ENCODE results near the gene LILRB1.
A peak's percentile ranks its signal among the peaks of the same experiment; 100 is the strongest.
"Not testable (repeated sequence)": the region's sequence is repeated elsewhere in the genome, so short reads cannot be mapped to it uniquely, and the experiment has no call there.

The LILRB1 gene

DNA sequence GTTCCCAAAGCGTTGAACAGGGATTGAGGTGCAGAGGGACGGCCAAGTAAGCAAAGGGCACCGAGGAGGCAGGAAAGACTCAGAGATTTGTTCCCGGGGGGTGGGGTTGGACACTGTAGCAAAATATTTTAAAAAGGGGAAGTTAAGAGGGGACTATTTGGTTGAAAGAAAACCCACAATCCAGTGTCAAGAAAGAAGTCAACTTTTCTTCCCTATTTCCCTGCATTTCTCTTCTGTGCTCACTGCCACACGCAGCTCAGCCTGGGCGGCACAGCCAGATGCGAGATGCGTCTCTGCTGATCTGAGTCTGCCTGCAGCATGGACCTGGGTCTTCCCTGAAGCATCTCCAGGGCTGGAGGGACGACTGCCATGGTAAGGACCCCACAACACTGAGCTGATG, at the start of gene LILRB1:
LILRB1 (plus strand) TSS at position 223 of the 400 bp plus-strand sequence. CDS start 590 bp downstream, outside the sequence.
- not testable (repeated sequence) for DNase-seq (ENCODE audit: low spot score)

DNA sequence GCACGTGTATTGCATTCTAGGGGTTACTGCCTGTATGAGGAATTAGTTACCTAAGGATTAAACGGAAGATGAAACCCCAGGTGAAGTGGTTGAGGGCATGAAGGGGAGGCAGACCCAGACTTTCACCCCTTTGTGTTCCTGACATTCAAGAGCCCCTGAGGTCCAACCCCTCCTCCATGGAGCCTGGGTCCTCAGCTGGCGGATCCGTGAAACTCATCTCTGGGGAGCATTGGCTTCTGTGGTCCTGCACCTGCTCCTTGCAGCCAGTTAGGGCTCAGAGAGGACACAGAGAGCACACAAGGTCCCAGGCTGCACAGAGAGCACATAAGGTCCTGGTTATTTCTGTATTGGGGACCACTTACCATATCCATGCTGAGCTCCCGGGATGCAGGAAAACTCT, 43.9 kb upstream of the LILRB1 start:
- no peak for DNase-seq (ENCODE audit: low spot score)

DNA sequence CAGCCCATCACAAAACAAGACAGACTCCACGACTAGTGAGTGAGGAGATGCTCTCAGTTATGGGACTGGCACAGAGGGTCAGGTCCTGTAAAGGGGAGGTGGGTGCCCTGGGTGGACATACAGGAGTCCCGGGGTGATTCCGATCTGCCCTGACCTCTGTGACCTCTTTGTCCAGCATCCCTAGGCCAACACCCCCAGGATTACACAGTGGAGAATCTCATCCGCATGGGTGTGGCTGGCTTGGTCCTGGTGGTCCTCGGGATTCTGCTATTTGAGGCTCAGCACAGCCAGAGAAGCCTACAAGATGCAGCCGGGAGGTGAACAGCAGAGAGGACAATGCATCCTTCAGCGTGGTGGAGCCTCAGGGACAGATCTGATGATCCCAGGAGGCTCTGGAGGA, 43.3 kb upstream of the LILRB1 start:
- DNase-seq (ENCODE audit: low spot score), result no peak

DNA sequence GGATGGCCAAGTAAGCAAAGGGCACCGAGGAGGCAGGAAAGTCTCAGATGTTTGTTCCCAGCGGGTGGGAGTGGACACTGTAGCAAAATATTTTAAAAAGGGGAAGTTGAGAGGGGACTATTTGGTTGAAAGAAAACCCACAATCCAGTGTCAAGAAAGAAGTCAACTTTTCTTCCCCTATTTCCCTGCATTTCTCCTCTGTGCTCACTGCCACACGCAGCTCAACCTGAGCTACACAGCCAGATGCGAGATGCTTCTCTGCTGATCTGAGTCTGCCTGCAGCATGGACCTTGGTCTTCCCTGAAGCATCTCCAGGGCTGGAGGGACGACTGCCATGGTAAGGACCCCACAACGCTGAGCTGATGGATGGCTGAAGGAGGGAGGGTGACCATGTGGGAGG, 36.8 kb upstream of the LILRB1 start, which contains the start of gene LILRA1:
LILRA1 (plus strand) TSS at position 188 of the 400 bp plus-strand sequence. CDS start 613 bp downstream, outside the sequence.
- not testable (repeated sequence) for DNase-seq (ENCODE audit: low spot score)

DNA sequence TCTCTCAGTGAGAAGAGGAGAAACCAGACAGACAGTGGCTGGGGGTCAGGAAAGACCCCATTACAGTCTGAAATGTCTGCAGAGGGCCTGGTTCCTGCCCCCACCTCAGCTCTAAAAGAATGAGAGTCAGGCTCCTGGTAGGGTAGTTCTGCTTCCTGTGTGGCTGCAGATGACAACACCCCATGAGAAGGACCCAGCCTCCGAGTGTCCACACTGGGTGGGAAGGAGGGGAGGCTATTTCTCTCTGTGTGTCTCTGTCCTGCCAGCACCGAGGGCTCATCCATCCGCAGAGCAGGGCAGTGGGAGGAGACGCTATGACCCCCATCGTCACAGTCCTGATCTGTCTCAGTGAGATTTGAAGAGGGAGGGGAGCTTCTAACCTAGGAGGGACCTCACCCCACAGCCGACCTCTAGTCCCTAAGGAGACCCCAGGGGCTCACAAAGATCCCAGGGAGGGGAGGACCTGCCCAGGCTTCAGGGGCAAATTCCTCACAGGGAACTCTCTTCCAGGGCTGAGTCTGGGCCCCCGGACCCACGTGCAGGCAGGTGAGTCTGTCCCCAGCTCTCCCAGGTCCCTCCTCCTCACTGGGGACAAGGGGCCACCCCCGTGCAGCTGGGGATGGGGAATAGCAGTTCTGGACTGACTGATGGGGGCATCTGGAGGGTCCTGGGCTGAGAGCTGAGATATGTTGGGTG, 36.2 kb upstream of the LILRB1 start:
- DNase-seq (ENCODE audit: low spot score), result not testable (repeated sequence)

DNA sequence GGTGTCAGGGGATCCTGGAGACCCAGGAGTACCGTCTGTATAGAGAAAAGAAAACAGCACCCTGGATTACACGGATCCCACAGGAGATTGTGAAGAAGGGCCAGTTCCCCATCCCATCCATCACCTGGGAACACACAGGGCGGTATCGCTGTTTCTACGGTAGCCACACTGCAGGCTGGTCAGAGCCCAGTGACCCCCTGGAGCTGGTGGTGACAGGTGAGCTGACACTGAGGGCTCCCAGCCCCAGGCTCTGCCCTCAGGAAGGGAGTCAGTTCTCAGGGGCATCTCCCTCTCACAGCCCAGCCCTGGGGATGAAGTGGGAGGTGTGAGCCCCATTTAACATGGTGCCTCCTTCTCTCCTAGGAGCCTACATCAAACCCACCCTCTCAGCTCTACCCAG, 35.5 kb upstream of the LILRB1 start:
- no peak for DNase-seq (ENCODE audit: low spot score)

DNA sequence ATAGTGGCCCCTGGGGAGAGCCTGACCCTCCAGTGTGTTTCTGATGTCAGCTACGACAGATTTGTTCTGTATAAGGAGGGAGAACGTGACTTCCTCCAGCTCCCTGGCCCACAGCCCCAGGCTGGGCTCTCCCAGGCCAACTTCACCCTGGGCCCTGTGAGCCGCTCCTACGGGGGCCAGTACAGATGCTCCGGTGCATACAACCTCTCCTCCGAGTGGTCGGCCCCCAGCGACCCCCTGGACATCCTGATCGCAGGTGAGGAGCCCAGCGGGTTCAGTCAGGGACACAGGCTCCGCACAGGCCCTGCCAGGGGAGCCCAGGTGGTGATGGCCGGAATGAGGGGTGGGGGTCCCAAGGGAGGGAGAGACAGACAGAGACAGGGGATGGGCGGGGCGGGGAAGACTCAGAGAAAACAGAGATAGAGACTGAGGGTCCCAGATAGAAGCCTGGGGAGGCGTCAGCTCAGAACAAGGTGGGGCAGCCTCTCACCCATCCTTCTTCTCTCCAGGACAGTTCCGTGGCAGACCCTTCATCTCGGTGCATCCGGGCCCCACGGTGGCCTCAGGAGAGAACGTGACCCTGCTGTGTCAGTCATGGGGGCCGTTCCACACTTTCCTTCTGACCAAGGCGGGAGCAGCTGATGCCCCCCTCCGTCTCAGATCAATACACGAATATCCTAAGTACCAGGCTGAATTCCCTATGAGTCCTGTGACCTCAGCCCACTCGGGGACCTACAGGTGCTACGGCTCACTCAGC, 34.4 kb upstream of the LILRB1 start:
- DNase-seq (ENCODE audit: low spot score), result not testable (repeated sequence)

DNA sequence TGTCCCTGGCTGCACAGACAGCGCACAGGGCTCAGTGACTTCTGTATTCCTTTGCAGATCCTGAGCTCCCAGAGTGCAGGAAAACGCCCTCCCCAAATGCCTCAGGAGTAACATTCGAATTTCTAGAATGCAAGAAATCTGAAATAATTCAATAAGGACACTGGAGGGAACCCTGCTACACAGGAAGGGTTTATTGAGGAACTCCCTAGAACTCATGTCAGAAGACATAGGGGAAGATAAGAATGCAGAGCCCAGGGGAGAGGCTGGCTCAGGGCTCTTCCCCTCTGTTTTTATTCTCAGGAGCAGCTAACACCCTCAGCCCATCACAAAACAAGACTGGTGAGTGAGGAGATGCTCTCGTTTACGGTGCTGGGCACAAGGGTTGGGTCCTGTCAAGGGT, 30.1 kb upstream of the LILRB1 start:
- DNase-seq (ENCODE audit: low spot score), result no peak

DNA sequence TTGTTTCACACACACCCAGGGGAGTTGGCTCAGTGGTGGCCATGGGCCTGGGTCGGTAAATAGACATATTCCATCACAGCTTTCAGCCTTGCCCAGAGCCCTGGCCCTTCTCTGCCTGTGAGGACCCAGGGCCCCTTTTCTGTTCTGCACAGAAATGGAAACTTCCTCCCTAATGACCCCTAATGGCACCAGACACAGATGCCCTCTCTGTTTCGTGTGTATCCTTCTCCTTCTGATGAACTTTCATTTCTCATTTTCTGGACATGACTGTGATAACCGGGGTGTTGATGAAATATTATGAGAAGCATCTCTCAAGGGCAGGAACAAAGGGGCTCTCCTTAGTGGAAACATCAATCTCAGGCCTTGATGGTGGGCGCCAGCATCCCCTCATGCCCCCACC, 24.1 kb upstream of the LILRB1 start:
- DNase-seq (ENCODE audit: low spot score), result peak; percentile 31

DNA sequence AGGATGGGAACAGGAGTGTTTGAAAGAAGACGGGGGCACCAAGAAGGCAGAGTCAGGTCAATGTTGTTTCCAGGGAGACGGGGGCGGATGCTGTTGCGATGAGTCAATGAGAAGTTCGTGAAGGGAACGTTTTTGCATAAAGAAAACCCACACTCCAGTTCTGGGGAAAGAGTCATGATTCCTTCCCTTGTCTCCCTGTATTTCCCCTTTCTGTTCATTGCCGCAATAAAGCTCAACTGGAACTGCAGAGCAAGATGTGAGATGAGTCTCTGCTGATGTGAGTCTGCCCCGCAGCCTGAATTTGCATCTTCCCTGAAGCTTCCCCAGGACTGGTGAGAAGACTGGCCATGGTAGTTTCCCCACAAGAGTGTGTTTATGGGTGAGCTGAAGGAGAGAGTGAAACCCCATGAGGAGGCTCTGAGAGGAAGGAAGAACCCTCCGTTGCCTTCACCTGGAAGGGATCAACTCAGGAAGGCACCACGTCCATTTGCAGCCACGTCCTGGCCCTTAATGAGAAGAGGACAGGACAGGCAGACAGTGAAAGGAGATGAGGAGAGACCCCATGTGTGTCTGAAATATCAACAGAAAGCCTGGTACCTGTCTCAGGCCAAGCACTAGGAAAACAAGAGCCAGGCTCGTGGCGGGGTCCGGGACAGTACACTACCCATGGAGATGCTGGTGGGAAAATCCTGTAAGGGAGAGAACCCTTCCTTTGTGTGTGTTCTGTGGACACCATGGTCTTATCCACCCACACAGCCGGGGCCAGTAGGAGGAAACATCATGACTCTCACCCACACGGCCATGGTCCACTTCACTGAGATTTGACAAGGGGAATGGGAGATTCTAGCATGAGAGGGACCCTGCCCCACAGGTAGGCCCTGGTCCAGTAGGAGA, 23.1 kb upstream of the LILRB1 start:
- no peak for DNase-seq (ENCODE audit: low spot score)

DNA sequence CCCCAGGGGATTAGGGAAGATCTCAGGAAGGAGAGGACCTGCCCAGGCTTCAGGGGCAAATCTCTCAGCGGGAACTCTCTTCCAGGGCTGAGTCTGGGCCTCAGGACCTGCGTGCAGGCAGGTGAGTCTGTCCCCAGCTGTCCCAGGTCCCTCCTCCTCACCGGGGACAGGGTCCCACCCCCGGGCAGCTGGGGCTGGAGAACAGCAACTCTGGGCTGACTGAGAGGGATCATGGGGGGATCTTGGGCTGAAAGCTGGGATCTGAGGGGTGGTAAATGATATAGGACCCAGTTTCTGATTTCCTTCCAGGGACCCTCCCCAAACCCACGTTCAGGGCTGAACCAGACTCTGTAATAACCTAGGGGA, 22.5 kb upstream of the LILRB1 start:
- DNase-seq (ENCODE audit: low spot score), result no peak

DNA sequence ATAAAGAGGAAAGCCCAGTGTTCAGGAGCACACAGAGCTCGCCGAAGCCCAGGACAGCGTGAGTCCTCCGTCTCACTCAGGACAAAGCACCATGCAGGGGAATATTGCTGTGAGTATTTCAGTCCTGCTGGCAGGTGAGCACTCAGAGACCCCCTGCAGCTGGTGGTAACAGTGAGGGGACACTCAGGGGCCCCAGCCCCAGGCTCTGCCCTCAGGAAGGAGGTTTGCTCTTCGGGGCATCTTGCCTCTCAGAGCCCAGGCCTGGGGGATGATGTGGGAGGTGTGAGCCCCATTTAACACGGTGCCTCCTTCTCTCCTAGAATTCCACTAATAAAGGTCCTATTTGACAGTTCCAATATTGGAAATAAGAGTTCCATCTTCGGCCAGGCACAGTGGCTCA, 22.1 kb upstream of the LILRB1 start:
- DNase-seq (ENCODE audit: low spot score), result no peak

DNA sequence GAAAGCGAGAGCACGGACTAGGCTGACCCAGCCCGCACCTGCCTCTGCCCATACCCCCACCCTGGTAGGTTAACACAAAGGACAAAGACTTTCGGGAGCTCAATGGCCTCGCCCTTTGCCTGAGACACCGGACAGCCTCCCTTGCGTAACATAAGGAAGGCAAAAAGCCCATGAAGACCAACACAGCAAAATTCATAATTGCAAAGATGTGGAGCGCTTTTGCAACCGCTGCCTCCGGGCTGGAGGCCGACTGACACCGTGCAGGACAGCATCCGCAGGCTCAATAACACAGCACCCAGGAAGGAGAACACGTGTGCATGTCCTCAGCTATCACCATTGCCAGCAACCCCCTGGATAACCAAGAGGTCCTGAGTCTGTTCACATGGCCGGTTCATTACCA, 21.5 kb upstream of the LILRB1 start:
- no peak for DNase-seq (ENCODE audit: low spot score)

DNA sequence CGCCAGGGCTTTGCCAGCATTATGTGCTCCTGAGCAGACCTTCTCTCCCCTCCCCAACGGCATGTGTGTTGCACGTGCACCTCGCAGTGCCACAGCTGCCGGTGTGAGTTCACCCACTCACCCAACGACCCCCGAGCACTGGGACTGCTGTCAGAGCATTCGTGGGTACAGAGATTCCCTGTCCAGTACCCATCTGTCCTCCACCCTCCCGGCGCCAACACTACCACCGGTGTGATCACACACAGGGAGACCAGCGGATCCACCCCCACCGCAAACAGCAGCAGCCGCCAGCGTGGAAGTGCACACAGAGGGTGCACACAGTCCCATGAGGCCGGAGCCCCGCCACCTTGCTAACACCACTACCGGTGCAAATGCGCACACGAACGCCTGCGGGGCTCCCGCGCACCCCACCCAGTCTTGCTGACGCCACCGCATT, 20.9 kb upstream of the LILRB1 start:
- no peak for DNase-seq (ENCODE audit: low spot score)

DNA sequence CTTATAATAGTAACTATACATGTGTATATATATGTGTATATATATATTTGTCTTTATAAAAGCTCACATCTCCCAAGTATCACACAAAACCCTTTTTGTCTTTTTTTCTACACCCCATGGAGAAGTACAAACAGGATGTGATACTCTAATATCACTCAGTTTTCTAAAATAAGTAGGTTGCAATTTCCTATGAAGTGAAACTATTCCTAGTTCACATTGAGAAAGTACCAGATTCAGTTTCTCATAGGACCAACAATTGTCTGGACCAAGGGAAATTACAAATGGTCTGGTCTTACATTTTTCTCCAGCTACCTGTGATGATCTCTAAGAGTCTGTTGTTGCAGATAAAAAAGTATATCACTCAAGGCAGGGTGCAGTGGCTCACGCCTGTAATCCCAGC, 17.9 kb upstream of the LILRB1 start:
- DNase-seq (ENCODE audit: low spot score), result no peak

DNA sequence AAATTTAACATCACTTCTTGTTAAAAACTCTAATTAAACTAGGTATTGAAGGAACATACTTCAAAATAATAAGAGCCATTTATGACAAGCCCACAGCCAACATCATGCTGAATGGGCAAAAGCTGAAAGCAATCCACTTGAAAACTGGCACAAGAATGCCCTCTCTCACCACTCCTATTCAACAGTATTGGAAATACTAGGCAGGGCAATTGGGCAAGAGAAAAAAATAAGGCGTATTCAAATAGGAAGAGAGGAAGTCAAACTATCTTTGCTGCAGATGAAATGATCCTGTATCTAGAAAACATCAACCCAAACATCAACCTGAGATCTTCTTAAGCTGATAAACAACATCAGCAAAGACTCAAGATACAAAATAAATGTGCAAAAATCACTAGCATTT, 15.6 kb upstream of the LILRB1 start:
- DNase-seq (ENCODE audit: low spot score), result no peak

DNA sequence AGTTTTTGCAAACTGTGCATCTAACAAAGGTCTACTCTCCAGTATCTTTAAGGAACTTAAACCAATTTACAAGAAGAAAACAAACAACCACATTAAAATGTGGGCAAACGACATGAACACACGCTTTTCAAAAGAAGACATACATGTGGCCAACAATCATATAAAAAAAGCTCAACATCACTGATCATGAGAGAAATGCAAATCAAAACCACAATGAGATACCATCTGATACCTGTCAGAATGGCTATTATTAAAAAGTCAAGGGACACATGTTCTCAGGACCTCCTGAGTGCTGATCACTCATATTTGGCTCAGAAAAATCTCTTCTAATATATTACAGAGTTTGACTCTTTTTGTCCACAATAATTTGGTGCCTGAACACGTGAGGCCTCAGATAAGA, 14.2 kb upstream of the LILRB1 start:
- no peak for DNase-seq (ENCODE audit: low spot score)

DNA sequence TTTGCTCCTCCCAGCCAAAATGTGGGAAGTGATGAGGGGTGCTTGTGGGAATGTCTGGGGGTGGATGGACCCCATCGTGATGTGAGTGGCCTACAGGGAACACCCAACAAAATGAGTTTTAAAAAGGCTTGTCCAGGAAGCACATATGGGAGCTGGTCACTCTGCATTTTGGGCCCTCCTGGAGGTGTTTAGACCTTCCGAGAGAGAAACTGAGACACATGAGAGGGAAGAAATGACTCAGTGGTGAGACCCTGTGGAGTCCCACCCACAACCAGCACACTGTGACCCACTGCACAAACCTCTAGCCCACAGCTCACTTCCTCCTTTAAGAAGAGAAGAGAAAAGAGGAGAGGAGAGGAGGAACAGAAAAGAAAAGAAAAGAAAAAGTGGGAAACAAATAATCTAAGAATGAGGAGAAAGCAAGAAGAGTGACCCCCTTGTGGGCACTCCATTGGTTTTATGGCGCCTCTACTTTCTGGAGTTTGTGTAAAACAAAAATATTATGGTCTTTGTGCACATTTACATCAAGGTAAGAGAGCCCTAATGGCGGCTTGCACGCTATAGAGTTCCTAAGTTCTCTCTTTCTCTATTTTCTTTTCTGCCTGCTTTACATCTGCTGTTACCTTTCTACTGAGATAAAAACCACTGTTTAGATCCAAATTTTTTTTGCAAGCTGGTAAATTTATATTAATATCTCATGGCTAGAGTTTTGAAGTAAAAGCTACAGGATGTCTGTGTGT, 13.3 kb upstream of the LILRB1 start:
- no peak for DNase-seq (ENCODE audit: low spot score)

DNA sequence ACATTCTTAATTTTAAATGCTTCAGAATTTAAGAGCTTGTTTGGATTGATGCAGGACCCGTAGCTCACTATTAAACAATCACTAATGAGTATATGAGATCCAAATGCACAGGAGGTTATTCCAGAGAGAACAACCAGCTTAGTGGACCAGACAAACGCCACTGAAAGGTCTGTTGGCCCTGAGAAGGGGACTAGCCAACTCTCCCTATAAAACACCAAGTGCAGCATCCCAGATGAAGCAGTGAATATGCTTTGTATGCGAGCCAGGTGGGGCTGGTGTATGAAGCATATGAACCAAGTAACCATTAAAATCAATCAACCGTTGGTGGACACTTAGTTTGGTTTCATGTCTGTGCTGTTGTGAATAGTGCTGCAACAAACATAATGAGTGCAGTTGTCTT, 9.8 kb upstream of the LILRB1 start:
- DNase-seq (ENCODE audit: low spot score), result no peak

DNA sequence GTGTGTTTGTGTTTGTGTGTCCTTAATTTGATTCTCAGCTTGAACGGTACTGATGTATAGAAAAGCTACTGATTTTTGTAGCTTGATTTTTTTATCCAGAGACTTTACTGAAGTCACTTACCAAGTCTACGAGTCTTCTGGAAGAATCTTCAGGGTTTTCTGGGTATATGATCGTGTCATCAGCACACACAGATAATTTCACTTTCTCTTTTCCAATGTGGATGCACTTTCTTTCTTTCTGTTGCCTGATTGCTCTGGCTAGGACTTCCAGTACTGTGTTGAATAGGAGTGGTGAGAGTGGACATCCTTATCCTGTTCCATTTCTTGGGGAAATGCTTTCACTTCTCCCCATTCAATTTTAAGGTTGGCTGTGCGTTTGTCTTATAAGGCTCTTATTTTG, 7.9 kb upstream of the LILRB1 start:
- no peak for DNase-seq (ENCODE audit: low spot score)

DNA sequence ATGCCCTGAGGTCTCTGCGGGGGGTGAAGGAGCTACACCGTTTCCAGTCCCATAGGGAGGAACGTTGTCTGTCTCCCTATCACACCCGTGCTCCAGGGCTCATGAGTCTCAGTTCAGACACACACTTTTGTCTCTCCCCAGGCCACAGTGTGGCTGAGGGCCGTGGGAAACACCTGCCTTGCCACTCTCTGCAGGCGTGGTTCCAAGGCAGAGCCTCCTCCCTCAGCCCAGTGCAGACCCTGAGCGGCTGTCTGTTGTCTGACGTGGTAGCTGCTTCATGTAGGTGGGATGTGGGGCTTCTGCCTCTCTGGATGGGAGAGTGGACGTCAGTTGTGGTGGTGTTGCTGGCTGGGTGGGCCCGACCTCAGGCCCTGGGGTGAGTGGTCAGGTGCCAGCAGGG, 6.0 kb upstream of the LILRB1 start:
- not testable (repeated sequence) for DNase-seq (ENCODE audit: low spot score)
